Measurements from ENCODE around the gene LENG1. TPM values are rescaled to one million over a fixed set of nuclear protein-coding genes. Genes with fewer than 3 reads are reported as not detected.

LENG1 gene
- total RNA-seq, 2 experiments from 2014 or later = 3.3 to 4.0 TPM

- POLR2A ChIA-PET = interaction anchor here (0.7 to 18.7 kb wide), 2 partner anchors 13 to 262 kb away, joined by 5 to 419 read pairs; partner anchors contain the start of gene RPS9
- no peak for ATAC-seq
- no peak for TF ChIP-seq CTCF (IDR thresholded peaks at IDR 0.05)
- H3K27me3 Mint-ChIP-seq = no peaks in the 10 kb centered on the region
- CTCF ChIA-PET = no interaction called here
- H3K9me3 Mint-ChIP-seq = no peaks in the 10 kb centered on the region
- H3K27ac Mint-ChIP-seq = no peak overlapping the region
- intact Hi-C loops (cut with micrococcal nuclease) = no loop called here
- no peak for DNase-seq
- H3K36me3 Mint-ChIP-seq (ENCODE audit: low read depth) = peaks cover 16% of the 10 kb centered on the region
- peak overlapping the region; percentile 75 for H3K4me3 Mint-ChIP-seq
- peaks cover 16% of the 10 kb centered on the region for H3K4me1 Mint-ChIP-seq (ENCODE audit: low read depth)
Measured at GRCh38 chr19:54193011-54193410, 33.5 kb upstream of the LENG1 start.

GRCh38 chr19:54191811-54192453 is 32.4 kb upstream of the LENG1 start:
- H3K4me3 Mint-ChIP-seq = peak overlapping the region; percentile 75
- ATAC-seq (no peak), DNase-seq (no peak)
- peak overlapping the region; percentile 87 for H3K27ac Mint-ChIP-seq
- peaks cover 26% of the 10 kb centered on the region for H3K4me1 Mint-ChIP-seq (ENCODE audit: low read depth)
- no peaks in the 10 kb centered on the region for H3K27me3 Mint-ChIP-seq
- TF ChIP-seq CTCF (IDR thresholded peaks at IDR 0.05) = no peak
- ChIA-PET POLR2A (interaction anchor here (0.7 to 18.7 kb wide), 4 partner anchors 14 to 263 kb away, joined by 4 to 419 read pairs (median 5); partner anchors contain the start of genes CNOT3, LENG1 and RPS9), CTCF (interaction anchor here (1.3 to 1.7 kb wide), 2 partner anchors 18 to 74 kb away, joined by 3 to 4 read pairs; no protein-coding TSS in a partner anchor)
- intact Hi-C loops (cut with micrococcal nuclease) = no loop called here
- H3K9me3 Mint-ChIP-seq = no peaks in the 10 kb centered on the region
- H3K36me3 Mint-ChIP-seq (ENCODE audit: low read depth) = peaks cover 21% of the 10 kb centered on the region

- POLR2A ChIA-PET = interaction anchor here (1.3 to 18.7 kb wide), 3 partner anchors 15 to 53 kb away, joined by 4 to 419 read pairs (median 5); partner anchors contain the start of genes CNOT3, LENG1 and RPS9
- peak; percentile 91 for DNase-seq
- Mint-ChIP-seq H3K36me3 (ENCODE audit: low read depth) (peaks cover 27% of the 10 kb centered on the region), H3K9me3 (no peaks in the 10 kb centered on the region), H3K27me3 (no peaks in the 10 kb centered on the region), H3K4me3 (peak within 1 kb of the TSS; percentile 75), H3K4me1 (ENCODE audit: low read depth) (peaks cover 28% of the 10 kb centered on the region), H3K27ac (peak within 1 kb of the TSS; percentile 95)
- intact Hi-C loops (cut with micrococcal nuclease) = no loop called here
- peak; percentile 26 for ATAC-seq
- CTCF ChIA-PET = interaction anchor here (1.0 to 1.7 kb wide), 3 partner anchors 8 to 75 kb away, joined by 3 to 4 read pairs (median 3); no protein-coding TSS in a partner anchor
- TF ChIP-seq CTCF (IDR thresholded peaks at IDR 0.05) = no peak
Measured at GRCh38 chr19:54191011-54191810, 31.7 kb upstream of the LENG1 start, which contains the start of gene TSEN34. TSEN34 (plus strand) TSS chr19:54191308; CDS start chr19:54191365, 57 bp downstream.

GRCh38 chr19:54190503-54191010 is 31.0 kb upstream of the LENG1 start:
- ChIA-PET POLR2A (interaction anchor here (1.9 to 18.7 kb wide), 2 partner anchors 15 to 52 kb away, joined by 5 to 419 read pairs; partner anchors contain the start of genes CNOT3 and RPS9), CTCF (interaction anchor here (1.0 to 1.7 kb wide), 2 partner anchors 9 to 17 kb away, joined by 3 to 4 read pairs; no protein-coding TSS in a partner anchor)
- peak; percentile 100 for DNase-seq
- intact Hi-C loops (cut with micrococcal nuclease) = loop anchor here (1.0 kb wide), 1 partner anchor 10 kb away; the partner anchor contains the start of gene RPS9
- peaks cover 28% of the 10 kb centered on the region for H3K4me1 Mint-ChIP-seq (ENCODE audit: low read depth)
- H3K36me3 Mint-ChIP-seq (ENCODE audit: low read depth) = peaks cover 29% of the 10 kb centered on the region
- H3K27ac Mint-ChIP-seq = peak overlapping the region; percentile 95
- no peak for TF ChIP-seq CTCF (IDR thresholded peaks at IDR 0.05)
- no peaks in the 10 kb centered on the region for H3K27me3 Mint-ChIP-seq
- no peaks in the 10 kb centered on the region for H3K9me3 Mint-ChIP-seq
- H3K4me3 Mint-ChIP-seq = peak overlapping the region; percentile 75
- ATAC-seq = peak; percentile 67
